GM12872 (cell line): ENCODE results near the gene NDST4.

Experiments used
- CTCF ChIP-seq: IDR thresholded peaks from 3 replicates; pipeline ENCODE4 v1.5.1; 2011; ENCODE audit warnings: low read depth, mild to moderate bottlenecking, low read length, moderate library complexity; ENCODE audit not compliant: insufficient read depth

NDST4 gene

GRCh38 chr4:114927881-114928280 is 185.5 kb downstream of the NDST4 start:
- TF ChIP-seq CTCF = no peak

- no peak for TF ChIP-seq CTCF
Observed at GRCh38 chr4:114926583-114926982, 186.8 kb downstream of the NDST4 start.

- TF ChIP-seq CTCF = no peak
Observed at GRCh38 chr4:114924311-114924710, 189.1 kb downstream of the NDST4 start.

GRCh38 chr4:114922592-114922933 is 190.9 kb downstream of the NDST4 start:
- no peak for TF ChIP-seq CTCF

GRCh38 chr4:114921790-114922591 is 191.4 kb downstream of the NDST4 start:
- TF ChIP-seq CTCF = no peak

- TF ChIP-seq CTCF = no peak
Observed at GRCh38 chr4:114921191-114921590, 192.2 kb downstream of the NDST4 start.

GRCh38 chr4:114911111-114911510 is 202.3 kb downstream of the NDST4 start:
- no peak for TF ChIP-seq CTCF
